ENCODE data around the gene YKT6.

Gene YKT6

DNA sequence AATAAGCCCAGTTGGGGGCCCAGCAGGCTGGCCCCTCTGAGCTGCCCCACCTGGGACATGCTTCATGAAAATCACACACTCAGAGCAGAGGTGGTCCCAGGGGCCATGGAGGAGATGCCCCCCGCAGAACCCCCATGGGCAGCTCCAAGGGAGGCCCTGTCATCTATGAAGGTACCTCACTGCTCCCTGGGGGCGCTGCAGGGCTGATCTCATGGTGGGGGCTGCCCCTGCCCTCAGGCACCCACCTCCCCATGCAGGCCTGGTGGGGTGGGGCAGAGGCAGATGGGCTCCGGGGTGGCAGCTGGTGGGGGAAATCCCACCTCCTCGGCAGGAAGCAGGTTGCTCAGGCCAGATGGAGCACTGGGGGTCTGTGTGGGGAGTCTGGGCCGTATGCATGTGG lies 60.5 kb downstream of the YKT6 start:
- DNase-seq: no peak

DNA sequence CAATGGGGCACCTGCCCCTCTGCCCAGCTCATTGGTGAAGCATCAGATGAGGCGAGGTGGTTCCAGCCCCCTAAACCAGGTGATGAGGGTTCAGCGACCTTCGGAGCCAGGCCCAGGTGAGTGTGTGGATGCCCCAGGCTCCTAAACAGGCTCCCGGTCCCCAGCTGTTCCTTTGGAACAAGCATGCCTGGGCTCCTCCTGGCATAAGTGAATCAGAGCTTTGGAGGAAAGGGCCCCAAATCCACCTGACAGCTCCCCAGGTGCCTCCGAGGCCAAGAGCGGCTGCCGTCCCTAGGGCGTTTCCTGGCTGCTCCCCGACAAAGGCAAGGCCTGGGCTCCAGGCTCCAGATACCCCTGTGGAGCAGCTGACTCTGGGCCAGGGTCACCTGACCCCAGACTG lies 61.3 kb downstream of the YKT6 start:
- no peak for DNase-seq

DNA sequence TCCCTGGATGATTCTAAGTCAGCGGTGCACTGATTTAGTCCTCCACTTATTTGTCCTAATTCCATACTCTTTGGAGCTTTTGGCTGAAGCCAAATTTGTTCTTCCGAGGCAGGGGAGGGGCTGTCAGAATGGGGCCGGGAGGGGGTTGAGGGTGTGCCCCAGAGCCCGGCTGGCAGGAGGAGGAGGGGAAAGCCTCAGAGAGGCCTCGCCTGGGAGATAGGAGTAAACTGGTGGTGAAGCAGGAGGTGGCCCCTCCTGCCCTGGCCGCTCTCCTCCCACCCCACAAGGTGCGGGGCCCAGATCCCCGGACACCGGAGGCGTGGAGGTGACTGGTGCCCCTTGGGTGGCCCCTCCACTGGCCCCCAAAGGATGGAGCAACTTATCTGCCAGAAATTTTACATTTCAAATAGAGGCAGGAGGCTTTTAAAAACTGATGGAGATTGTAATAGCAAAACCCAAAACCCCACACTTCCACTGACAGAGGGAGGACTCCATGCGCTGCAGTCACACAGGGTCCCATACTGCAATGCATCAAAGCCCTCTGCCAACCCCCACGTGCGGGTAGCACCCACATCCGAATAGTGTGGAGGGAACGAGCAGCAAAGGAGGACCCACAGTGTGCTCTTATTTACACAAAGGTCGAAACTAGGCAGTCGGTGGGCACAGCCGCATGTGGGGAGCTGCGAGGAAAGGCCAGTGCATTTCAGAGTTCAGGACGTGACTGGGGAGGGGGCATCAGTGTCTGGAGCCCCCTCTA lies 62.7 kb downstream of the YKT6 start:
- DNase-seq: peak; percentile 37

Data from right hindlimb (tissue), 1 donor.